IMR-90 (cell line): Measurements from ENCODE around the gene MSANTD4. TPM values are rescaled to one million over a fixed set of nuclear protein-coding genes. Genes with fewer than 3 reads are reported as not detected.

ENCODE experiments used
- ATAC-seq: fragments of 200-7000 bp; cut with Tn5 transposase; 2 replicates; pipeline ENCODE4 v1.9.1; 2020; ENCODE audit warnings: low read depth, mild to moderate bottlenecking, moderate library complexity
- BruUV-seq: library from RNA; stranded (reverse); fragments of 400-500 nt; replicated peaks from 2 replicates; lab custom pipeline; 2021; lab: Mats Ljungman, UMichigan
- CTCF ChIA-PET: fragments of 300-600 bp; formaldehyde crosslinking; extraction: SDS; loops from one replicate; lab custom pipeline; 2021; ENCODE audit warnings: antibody characterized with exemption; lab: Yijun Ruan, JAX
- POLR2A ChIA-PET: fragments of 300-600 bp; sonication (Branson Sonifier 250); formaldehyde crosslinking; loops from one replicate; lab custom pipeline; 2022; ENCODE audit warnings: antibody characterized with exemption; ENCODE audit not compliant: unreplicated experiment; lab: Charles Lee
- DNase-seq: peaks from one replicate; pipeline ENCODE4 v3.0.0; 2013
- H2AFZ ChIP-seq: replicated peaks from 2 replicates; pipeline ENCODE3; 2013; ENCODE audit warnings: low read length, mild to moderate bottlenecking; ENCODE audit not compliant: poor library complexity
- H2AK5ac ChIP-seq: 2 replicates; pipeline ENCODE4 v1.6.1; 2013; ENCODE audit warnings: low read depth, low read length, inconsistent platforms
- H2AK9ac ChIP-seq: replicated peaks from 2 replicates; pipeline ENCODE3; 2013; ENCODE audit warnings: mild to moderate bottlenecking, low read depth, low read length, moderate library complexity; ENCODE audit not compliant: poor library complexity
- H2BK120ac ChIP-seq: 2 replicates; pipeline ENCODE4 v1.6.1; 2013; ENCODE audit warnings: low read depth, low read length, inconsistent platforms
- H2BK15ac ChIP-seq: 3 replicates; pipeline ENCODE4 v1.6.1; 2013; ENCODE audit warnings: low read depth, low read length, inconsistent platforms
- H2BK20ac ChIP-seq: 2 replicates; pipeline ENCODE4 v1.6.1; 2013; ENCODE audit warnings: low read depth, mild to moderate bottlenecking, inconsistent platforms, low read length, moderate library complexity
- H2BK5ac ChIP-seq: 2 replicates; pipeline ENCODE4 v1.6.1; 2013; ENCODE audit warnings: mild to moderate bottlenecking, low read depth, low read length, inconsistent platforms; ENCODE audit not compliant: poor library complexity, severe bottlenecking
- H3K14ac ChIP-seq: replicated peaks from 2 replicates; pipeline ENCODE4 v1.6.1; 2013; ENCODE audit warnings: low read depth, low read length, inconsistent platforms
- H3K18ac ChIP-seq: 2 replicates; pipeline ENCODE4 v1.6.1; 2013; ENCODE audit warnings: low read depth, low read length, control low read depth
- H3K23ac ChIP-seq: 2 replicates; pipeline ENCODE4 v1.6.1; 2013; ENCODE audit warnings: low read depth, low read length, inconsistent platforms
- H3K27ac ChIP-seq: 2 replicates; pipeline ENCODE4 v1.5.1; 2013; ENCODE audit warnings: mild to moderate bottlenecking, control low read depth, low read length; ENCODE audit not compliant: insufficient read depth
- H3K27me3 ChIP-seq: 2 replicates; pipeline ENCODE4 v1.6.1; 2013; ENCODE audit warnings: low read length; ENCODE audit not compliant: control insufficient read depth, insufficient read depth
- H3K36me3 ChIP-seq: 2 replicates; pipeline ENCODE4 v1.6.1; 2013; ENCODE audit warnings: low read length, mixed read lengths; ENCODE audit not compliant: control insufficient read depth, insufficient read depth
- H3K4ac ChIP-seq: 2 replicates; pipeline ENCODE4 v1.6.1; 2013; ENCODE audit warnings: low read depth, low read length, inconsistent platforms
- H3K4me1 ChIP-seq: 2 replicates; pipeline ENCODE4 v1.6.1; 2013; ENCODE audit warnings: low read length, mixed read lengths; ENCODE audit not compliant: control insufficient read depth, insufficient read depth
- H3K4me2 ChIP-seq: 2 replicates; pipeline ENCODE4 v1.6.1; 2013; ENCODE audit warnings: low read depth, mild to moderate bottlenecking, control low read depth, low read length, moderate library complexity
- H3K4me3 ChIP-seq: 2 replicates; pipeline ENCODE4 v1.5.1; 2013; ENCODE audit warnings: low read depth, mild to moderate bottlenecking, control low read depth, low read length, moderate library complexity; ENCODE audit not compliant: insufficient read depth
- H3K56ac ChIP-seq: 2 replicates; pipeline ENCODE4 v1.6.1; 2013; ENCODE audit warnings: low read length, inconsistent platforms; ENCODE audit not compliant: insufficient read depth; ENCODE audit errors: extremely low read depth
- H3K79me1 ChIP-seq, 2 experiments: 2 replicates each; pipeline ENCODE4 v1.6.1; 2013; ENCODE audit warnings: low read length in 2 of 2, inconsistent platforms in 1 of 2, low read depth in 1 of 2
- H3K9ac ChIP-seq: 2 replicates; pipeline ENCODE4 v1.6.1; 2013; ENCODE audit warnings: low read depth, low read length, control low read depth
- H3K9me1 ChIP-seq: 2 replicates; pipeline ENCODE4 v1.6.1; 2013; ENCODE audit warnings: low read length, inconsistent platforms; ENCODE audit not compliant: insufficient read depth
- H3K9me3 ChIP-seq: 2 replicates; pipeline ENCODE4 v1.6.1; 2013; ENCODE audit warnings: low read length; ENCODE audit not compliant: control insufficient read depth, insufficient read depth
- H4K20me1 ChIP-seq: 2 replicates; pipeline ENCODE4 v1.6.1; 2013; ENCODE audit warnings: low read length, inconsistent platforms; ENCODE audit not compliant: insufficient read depth
- H4K5ac ChIP-seq: 2 replicates; pipeline ENCODE4 v1.6.1; 2013; ENCODE audit warnings: mild to moderate bottlenecking, low read depth, low read length, control low read depth
- H4K8ac ChIP-seq, 2 experiments: 2 replicates each; pipeline ENCODE4 v1.6.1; 2013; ENCODE audit warnings: low read depth in 2 of 2, low read length in 2 of 2, control low read depth in 1 of 2, inconsistent platforms in 1 of 2
- H4K91ac ChIP-seq: 2 replicates; pipeline ENCODE4 v1.6.1; 2013; ENCODE audit warnings: low read depth, low read length, inconsistent platforms; ENCODE audit not compliant: insufficient read depth
- BHLHE40 ChIP-seq: fragments of 150-350 bp; IDR thresholded peaks from 2 replicates; pipeline ENCODE4 v1.6.1; 2016; ENCODE audit warnings: mild to moderate bottlenecking, low read depth, low read length
- CEBPB ChIP-seq: IDR thresholded peaks from 2 replicates; pipeline ENCODE4 v1.6.1; 2012; ENCODE audit warnings: low read depth, low read length, improper control_type of control experiment
- CHD1 ChIP-seq: IDR thresholded peaks from 2 replicates; pipeline ENCODE4 v1.6.1; 2012; ENCODE audit warnings: low read depth, low read length, improper control_type of control experiment
- ELK1 ChIP-seq: fragments of 150-350 bp; IDR thresholded peaks from 2 replicates; pipeline ENCODE4 v1.6.1; 2016; ENCODE audit warnings: low read depth, mild to moderate bottlenecking, low read length, moderate library complexity, borderline replicate concordance
- FOS ChIP-seq: fragments of 150-350 bp; IDR thresholded peaks from 2 replicates; pipeline ENCODE4 v1.6.1; 2016; ENCODE audit warnings: low read depth, low read length
- MAFK ChIP-seq: IDR thresholded peaks from 2 replicates; pipeline ENCODE4 v1.6.1; 2012; ENCODE audit warnings: low read depth, low read length, improper control_type of control experiment
- MXI1 ChIP-seq: IDR thresholded peaks from 2 replicates; pipeline ENCODE4 v1.6.1; 2012; ENCODE audit warnings: low read depth, mild to moderate bottlenecking, low read length, moderate library complexity, borderline replicate concordance
- NFE2L2 ChIP-seq: fragments of 150-350 bp; IDR thresholded peaks from 2 replicates; pipeline ENCODE4 v1.6.1; 2016; ENCODE audit warnings: low read depth, mild to moderate bottlenecking, low read length
- POLR2A ChIP-seq: IDR thresholded peaks from 2 replicates; pipeline ENCODE4 v1.6.1; 2012; ENCODE audit warnings: mild to moderate bottlenecking, low read depth, low read length
- RAD21 ChIP-seq: IDR thresholded peaks from 2 replicates; pipeline ENCODE4 v1.6.1; 2012; ENCODE audit warnings: low read length, improper control_type of control experiment
- RCOR1 ChIP-seq: IDR thresholded peaks from 2 replicates; pipeline ENCODE4 v1.6.1; 2012; ENCODE audit warnings: mild to moderate bottlenecking, low read length, improper control_type of control experiment; ENCODE audit not compliant: insufficient replicate concordance
- RFX5 ChIP-seq: IDR thresholded peaks from 2 replicates; pipeline ENCODE4 v1.8.0; 2012; ENCODE audit warnings: low read depth, mild to moderate bottlenecking, low read length, moderate library complexity
- SMC3 ChIP-seq: fragments of 150-350 bp; IDR thresholded peaks from 2 replicates; pipeline ENCODE4 v1.6.1; 2016; ENCODE audit warnings: low read depth, mild to moderate bottlenecking, antibody characterized with exemption, low read length, moderate library complexity
- WGBS, 2 experiments: methylation state at CpG; one replicate each; pipeline versions ENCODE4 v1.1.5 to v1.1.7; 2013; ENCODE audit warnings: missing lambda C conversion rate in 2 of 2; ENCODE audit not compliant: insufficient read length in 1 of 2; ENCODE audit errors: extremely low coverage in 2 of 2; 5-methylcytosine and 5-hydroxymethylcytosine counted together
- dilution Hi-C: fragments of 300-500 bp; cut with HindIII; formaldehyde crosslinking; loops from one replicate; pipeline ENCODE4 v1.14.3; 2018; ENCODE audit warnings: low sequenced_read_pairs; ENCODE audit not compliant: unreplicated experiment
- in situ Hi-C: fragments of 300-500 bp; cut with MboI; formaldehyde crosslinking; loops from 3 replicates; pipeline ENCODE4 v1.14.3; 2019; ENCODE audit warnings: low sequenced_read_pairs, inconsistent platforms, mixed read lengths
- intact Hi-C: fragments of 100-400 bp; cut with micrococcal nuclease; formaldehyde crosslinking; loops from 2 replicates; pipeline ENCODE4 v1.10.0; 2022
- polyA plus RNA-seq, 3 experiments: library from polyadenylated mRNA; depleted of rRNA; stranded (reverse); fragments of >200 nt; gene quantifications; 2 replicates each; pipeline ENCODE4 v1.2.3, GENCODE V29; 2012; ENCODE audit warnings: low replicate concordance in 1 of 3
- total RNA-seq: library from RNA; depleted of rRNA; stranded (reverse); fragments of >200 nt; gene quantifications from 2 replicates; pipeline ENCODE4 v1.2.3, GENCODE V29; 2012

Gene MSANTD4
- total and polyA plus RNA-seq, 2 of the 4 experiments (the other 2 are of a cell fraction), result 9.4 to 18.8 TPM

- Histone ChIP-seq H3K9me3 (no peaks in the 10 kb centered on the region), H2AK9ac (no peak overlapping the region), H2BK5ac (no peak overlapping the region), H3K4me3 (no peak overlapping the region), H2AFZ (no peak overlapping the region), H3K18ac (no peak overlapping the region), H3K27me3 (no peaks in the 10 kb centered on the region), H4K5ac (no peak overlapping the region), H3K79me1 (no peaks in the 10 kb centered on the region), H2BK15ac (no peak overlapping the region), H3K9ac (no peak overlapping the region), H2BK20ac (no peak overlapping the region), H3K14ac (no peak overlapping the region), H4K20me1 (no peaks in the 10 kb centered on the region), H3K56ac (no peak overlapping the region), H3K4me2 (no peak overlapping the region), H3K9me1 (no peaks in the 10 kb centered on the region; the same call in 1 of the 2 replicates), H4K8ac (no peak overlapping the region), H4K91ac (no peak overlapping the region), H3K27ac (no peak overlapping the region), H3K4me1 (no peaks in the 10 kb centered on the region), H2AK5ac (no peak overlapping the region), H3K4ac (no peak overlapping the region), H3K23ac (no peak overlapping the region), H3K36me3 (no peaks in the 10 kb centered on the region), H2BK120ac (no peak overlapping the region)
- dilution Hi-C loops, result no loop called here
- in situ Hi-C loops, result no loop called here
- WGBS, 2 experiments, result 86% methylated on average over 1 of the region's 1 CpG; no CpG with 5 or more reads in 1 of the 2 experiments
- intact Hi-C loops, result no loop called here
- no peak for ATAC-seq
- BruUV-seq, result no TSS peak
- CTCF ChIA-PET, result no interaction called here
- no peak for TF ChIP-seq MAFK
- TF ChIP-seq RFX5, result no peak
- TF ChIP-seq MXI1, result no peak
- TF ChIP-seq RAD21, result no peak
- no peak for TF ChIP-seq NFE2L2
- TF ChIP-seq CEBPB, result no peak
- TF ChIP-seq POLR2A, result no peak
- TF ChIP-seq FOS, result no peak
- no peak for TF ChIP-seq SMC3
- no peak for TF ChIP-seq RCOR1
- TF ChIP-seq CHD1, result no peak
- TF ChIP-seq BHLHE40, result no peak
- no peak for TF ChIP-seq ELK1
- no peak for DNase-seq
- POLR2A ChIA-PET, result no interaction called here
Measured at GRCh38 chr11:106061954-106062949, 40.2 kb upstream of the MSANTD4 start.
